ENCODE data around the gene POLR3B. TPM values are rescaled to one million over a fixed set of nuclear protein-coding genes. Genes with fewer than 3 reads are reported as not detected.

The POLR3B gene
- total and polyA plus RNA-seq, 4 donors, result 5.4 to 12.2 (median 7.0) TPM

DNA sequence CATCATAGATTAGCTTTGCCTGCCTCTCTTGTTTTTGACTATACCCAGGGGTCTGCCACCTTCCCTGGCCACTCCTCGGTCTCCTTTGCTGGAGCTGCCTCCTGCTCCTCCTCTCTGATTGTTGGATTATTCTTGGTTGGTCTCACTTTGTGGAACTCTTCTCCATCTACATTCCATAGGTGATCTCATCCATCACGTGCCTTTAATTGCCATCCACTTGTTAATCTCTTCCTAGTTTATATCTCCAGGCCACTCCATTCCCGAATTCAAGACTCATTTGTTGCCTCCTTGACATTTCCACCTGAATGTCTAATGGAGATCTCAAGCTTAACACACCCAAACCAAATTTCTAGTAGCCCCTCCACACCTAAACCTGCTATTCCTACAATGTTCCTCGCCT is 5.4 kb downstream of the POLR3B start:
- Histone ChIP-seq H3K36me3 (ENCODE audit: control insufficient read depth in 4 of 4, insufficient read depth in 3 of 4, low read depth in 1 of 4, low read length in 3 of 4) (peaks cover 0 to 3% (median 1%) of the 10 kb centered on the region in 4 donors), H3K27ac (ENCODE audit: low read depth in 1 of 2, low read length in 2 of 2) (no peak overlapping the region), H3K9ac (ENCODE audit: low read depth in 1 of 2, low read length in 2 of 2) (no peak overlapping the region), H3K4me3 (ENCODE audit: low read depth in 1 of 3, low read length in 3 of 3) (no peak overlapping the region), H3K4me1 (ENCODE audit: control insufficient read depth in 4 of 4, insufficient read depth in 4 of 4, low read length in 3 of 4) (peaks cover 10 to 38% (median 20%) of the 10 kb centered on the region in 4 donors), H3K27me3 (ENCODE audit: control insufficient read depth in 4 of 4, insufficient read depth in 4 of 4, low read length in 3 of 4) (no peaks in the 10 kb centered on the region), H3K9me3 (ENCODE audit: control insufficient read depth in 4 of 4, low read length in 3 of 4) (no peaks in the 10 kb centered on the region)
- TF ChIP-seq, protein P1, sequence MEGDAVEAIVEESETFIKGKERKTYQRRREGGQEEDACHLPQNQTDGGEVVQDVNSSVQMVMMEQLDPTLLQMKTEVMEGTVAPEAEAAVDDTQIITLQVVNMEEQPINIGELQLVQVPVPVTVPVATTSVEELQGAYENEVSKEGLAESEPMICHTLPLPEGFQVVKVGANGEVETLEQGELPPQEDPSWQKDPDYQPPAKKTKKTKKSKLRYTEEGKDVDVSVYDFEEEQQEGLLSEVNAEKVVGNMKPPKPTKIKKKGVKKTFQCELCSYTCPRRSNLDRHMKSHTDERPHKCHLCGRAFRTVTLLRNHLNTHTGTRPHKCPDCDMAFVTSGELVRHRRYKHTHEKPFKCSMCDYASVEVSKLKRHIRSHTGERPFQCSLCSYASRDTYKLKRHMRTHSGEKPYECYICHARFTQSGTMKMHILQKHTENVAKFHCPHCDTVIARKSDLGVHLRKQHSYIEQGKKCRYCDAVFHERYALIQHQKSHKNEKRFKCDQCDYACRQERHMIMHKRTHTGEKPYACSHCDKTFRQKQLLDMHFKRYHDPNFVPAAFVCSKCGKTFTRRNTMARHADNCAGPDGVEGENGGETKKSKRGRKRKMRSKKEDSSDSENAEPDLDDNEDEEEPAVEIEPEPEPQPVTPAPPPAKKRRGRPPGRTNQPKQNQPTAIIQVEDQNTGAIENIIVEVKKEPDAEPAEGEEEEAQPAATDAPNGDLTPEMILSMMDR (IDR thresholded peaks at IDR 0.05; ENCODE audit: low read depth, low read length, missing input control), result no peak
- TF ChIP-seq FOXA2 (IDR thresholded peaks at IDR 0.05) (no peak), RXRA (IDR thresholded peaks at IDR 0.05) (no peak), HNF4A (conservative IDR thresholded peaks at IDR 0.05) (no peak), GABPA (IDR thresholded peaks at IDR 0.05 in 1 of 2, conservative IDR thresholded peaks at IDR 0.05 in 1 of 2) (no peak), MAX (IDR thresholded peaks at IDR 0.05) (no peak), JUND (IDR thresholded peaks at IDR 0.05) (no peak), NR2F2 (IDR thresholded peaks at IDR 0.05) (no peak), FOXA1 (IDR thresholded peaks at IDR 0.05) (no peak), SP1 (IDR thresholded peaks at IDR 0.05) (no peak), REST (IDR thresholded peaks at IDR 0.05) (no peak), EGR1 (IDR thresholded peaks at IDR 0.05; ENCODE audit: low read depth in 2 of 2) (no peak), ZBTB33 (IDR thresholded peaks at IDR 0.05) (no peak)
- WGBS, result 96% methylated on average over 4 of the region's 4 CpGs
- no peak for DNase-seq (ENCODE audit: low spot score)

GRCh38 chr12:106364261-106364660 is 6.7 kb downstream of the POLR3B start:
- TF ChIP-seq REST (IDR thresholded peaks at IDR 0.05), result no peak
- no peak for TF ChIP-seq TAF1 (conservative IDR thresholded peaks at IDR 0.05)
- Histone ChIP-seq H3K27me3 (ENCODE audit: control insufficient read depth in 4 of 4, insufficient read depth in 4 of 4, low read length in 3 of 4) (no peaks in the 10 kb centered on the region), H3K9me3 (ENCODE audit: control insufficient read depth in 4 of 4, low read length in 3 of 4) (no peaks in the 10 kb centered on the region), H3K27ac (ENCODE audit: low read depth in 1 of 2, low read length in 2 of 2) (no peak overlapping the region), H3K4me3 (ENCODE audit: low read depth in 1 of 3, low read length in 3 of 3) (no peak overlapping the region), H3K9ac (ENCODE audit: low read depth in 1 of 2, low read length in 2 of 2) (no peak overlapping the region), H3K4me1 (ENCODE audit: control insufficient read depth in 4 of 4, insufficient read depth in 4 of 4, low read length in 3 of 4) (peaks cover 8 to 28% (median 18%) of the 10 kb centered on the region in 4 donors), H3K36me3 (ENCODE audit: control insufficient read depth in 4 of 4, insufficient read depth in 3 of 4, low read depth in 1 of 4, low read length in 3 of 4) (peaks cover 0 to 3% (median 1%) of the 10 kb centered on the region in 4 donors)
- no peak for DNase-seq (ENCODE audit: low spot score)
- 97% methylated on average over 4 of the region's 4 CpGs for WGBS

Measured in liver (tissue), 9 donors.